ENCODE results near the gene CCDC81.

CCDC81 gene

DNA sequence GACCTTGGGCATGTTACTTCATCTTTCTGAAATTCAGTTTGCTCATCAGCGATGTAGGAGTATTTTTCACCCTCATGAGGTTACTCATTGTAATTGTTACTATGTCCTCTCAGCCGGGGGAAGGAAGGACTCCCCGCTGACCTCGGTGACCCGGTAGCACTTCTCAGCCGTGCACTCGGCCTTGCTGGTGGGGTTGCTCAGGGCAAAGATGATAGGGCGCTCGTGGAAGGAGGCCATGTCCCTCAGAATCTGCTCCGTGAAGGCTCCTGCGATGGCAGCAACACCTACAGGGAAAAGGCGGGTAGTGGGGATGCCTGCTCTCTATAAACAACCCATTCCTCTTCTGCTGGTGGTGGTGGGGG is 72.2 kb downstream of the CCDC81 start:
- Histone ChIP-seq H4K91ac (ENCODE audit: low read depth, low read length, poor library complexity) (no peak overlapping the region), H4K8ac (ENCODE audit: low read depth, low read length) (no peak overlapping the region), H3K79me1 (ENCODE audit: low read depth, low read length) (peaks cover 1% of the 10 kb centered on the region), H3K4me1 (ENCODE audit: control insufficient read depth in 2 of 2, insufficient read depth in 1 of 2, low read depth in 1 of 2, low read length in 2 of 2) (no peaks in the 10 kb centered on the region), H3K27ac (replicated peaks; ENCODE audit: low read length) (no peak overlapping the region), H3K27me3 (ENCODE audit: control insufficient read depth in 3 of 3, insufficient read depth in 3 of 3, low read depth in 1 of 3, low read length in 3 of 3) (no peaks in the 10 kb centered on the region), H2AK5ac (ENCODE audit: low read depth, low read length) (no peak overlapping the region), H2BK12ac (ENCODE audit: low read length) (no peak overlapping the region), H2BK15ac (ENCODE audit: low read length) (no peak overlapping the region), H2BK5ac (ENCODE audit: low read length) (no peak overlapping the region), H3K4ac (ENCODE audit: low read length) (no peak overlapping the region), H2AFZ (ENCODE audit: low read length) (no peak overlapping the region), H3K9ac (ENCODE audit: low read depth, low read length, poor library complexity) (no peak overlapping the region), H3K9me3 (replicated peaks in 1 of 2; ENCODE audit: control insufficient read depth in 2 of 2, insufficient read depth in 1 of 2, low read depth in 1 of 2, low read length in 2 of 2) (peaks cover 0 to 7% of the 10 kb centered on the region in 2 donors), H3K14ac (ENCODE audit: low read length) (no peak overlapping the region), H3K23ac (ENCODE audit: low read depth, low read length, poor library complexity) (no peak overlapping the region), H3K4me3 (ENCODE audit: low read length in 2 of 2) (no peak overlapping the region), H3K36me3 (replicated peaks in 1 of 2; ENCODE audit: control insufficient read depth in 2 of 2, insufficient read depth in 2 of 2, low read length in 2 of 2) (peaks cover 0 to 46% of the 10 kb centered on the region in 2 donors), H3K18ac (ENCODE audit: low read length) (no peak overlapping the region), H3K4me2 (ENCODE audit: insufficient read depth, low read length, poor library complexity, severe bottlenecking) (no peak overlapping the region), H2BK120ac (ENCODE audit: low read depth, low read length) (no peak overlapping the region)
- WGBS, 2 donors (ENCODE audit: extremely low coverage in 2 of 2, insufficient read length in 2 of 2, insufficient replicate concordance in 1 of 2) = no CpG with 5 or more reads among the region's 12 CpGs
- no peak for DNase-seq (ENCODE audit: low spot score)

DNA sequence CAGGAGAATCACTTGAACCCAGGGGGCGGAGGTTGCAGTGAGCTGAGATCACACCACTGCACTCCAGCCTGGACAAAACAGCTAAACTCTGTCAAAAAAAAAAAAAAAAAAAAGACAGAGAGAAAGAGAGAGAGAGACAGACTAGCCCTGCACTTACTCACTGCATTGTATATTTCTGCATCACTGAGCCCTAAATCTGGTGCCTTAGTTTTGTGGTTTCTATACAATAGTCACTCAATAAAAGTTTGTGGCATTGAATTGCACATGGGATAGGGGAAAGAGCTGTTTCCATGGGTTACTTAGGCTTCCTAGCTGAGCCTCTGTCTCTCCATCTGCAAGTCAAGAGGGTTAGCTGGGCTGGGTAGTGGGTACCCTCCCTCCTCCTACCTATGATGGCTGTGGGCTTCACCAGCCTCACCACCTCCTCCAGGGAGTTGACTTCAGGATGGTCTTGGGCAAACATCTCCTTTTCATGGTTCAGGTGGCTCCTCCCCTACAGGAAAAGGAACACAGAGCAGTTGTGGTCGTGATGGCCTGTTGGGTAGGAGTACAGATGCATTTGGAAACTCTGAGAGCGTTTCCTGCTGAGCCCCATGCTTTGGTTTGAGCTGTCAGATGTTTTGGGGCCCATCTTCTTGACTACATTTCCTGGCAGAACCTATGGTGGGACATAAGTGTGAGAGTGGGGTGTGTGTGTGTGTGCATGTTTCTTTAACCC is 73.2 kb downstream of the CCDC81 start:
- Histone ChIP-seq H2AK5ac (ENCODE audit: low read depth, low read length) (no peak overlapping the region), H2BK12ac (ENCODE audit: low read length) (no peak overlapping the region), H2AFZ (ENCODE audit: low read length) (no peak overlapping the region), H3K36me3 (replicated peaks in 1 of 2; ENCODE audit: control insufficient read depth in 2 of 2, insufficient read depth in 2 of 2, low read length in 2 of 2) (peaks cover 0 to 39% of the 10 kb centered on the region in 2 donors), H4K8ac (ENCODE audit: low read depth, low read length) (no peak overlapping the region), H3K4ac (ENCODE audit: low read length) (no peak overlapping the region), H3K14ac (ENCODE audit: low read length) (no peak overlapping the region), H3K4me1 (ENCODE audit: control insufficient read depth in 2 of 2, insufficient read depth in 1 of 2, low read depth in 1 of 2, low read length in 2 of 2) (no peaks in the 10 kb centered on the region), H3K23ac (ENCODE audit: low read depth, low read length, poor library complexity) (no peak overlapping the region), H4K91ac (ENCODE audit: low read depth, low read length, poor library complexity) (no peak overlapping the region), H3K4me3 (ENCODE audit: low read length in 2 of 2) (no peak overlapping the region), H2BK15ac (ENCODE audit: low read length) (no peak overlapping the region), H2BK120ac (ENCODE audit: low read depth, low read length) (no peak overlapping the region), H3K18ac (ENCODE audit: low read length) (no peak overlapping the region), H3K9me3 (replicated peaks in 1 of 2; ENCODE audit: control insufficient read depth in 2 of 2, insufficient read depth in 1 of 2, low read depth in 1 of 2, low read length in 2 of 2) (peaks cover 0 to 7% of the 10 kb centered on the region in 2 donors), H3K79me1 (ENCODE audit: low read depth, low read length) (peaks cover 1% of the 10 kb centered on the region), H2BK5ac (ENCODE audit: low read length) (no peak overlapping the region), H3K4me2 (ENCODE audit: insufficient read depth, low read length, poor library complexity, severe bottlenecking) (no peak overlapping the region), H3K27me3 (ENCODE audit: control insufficient read depth in 3 of 3, insufficient read depth in 3 of 3, low read depth in 1 of 3, low read length in 3 of 3) (no peaks in the 10 kb centered on the region), H3K9ac (ENCODE audit: low read depth, low read length, poor library complexity) (no peak overlapping the region), H3K27ac (replicated peaks; ENCODE audit: low read length) (no peak overlapping the region)
- DNase-seq (ENCODE audit: low spot score) = no peak
- no CpG with 5 or more reads among the region's 3 CpGs for WGBS, 2 donors (ENCODE audit: extremely low coverage in 2 of 2, insufficient read length in 2 of 2, insufficient replicate concordance in 1 of 2)

DNA sequence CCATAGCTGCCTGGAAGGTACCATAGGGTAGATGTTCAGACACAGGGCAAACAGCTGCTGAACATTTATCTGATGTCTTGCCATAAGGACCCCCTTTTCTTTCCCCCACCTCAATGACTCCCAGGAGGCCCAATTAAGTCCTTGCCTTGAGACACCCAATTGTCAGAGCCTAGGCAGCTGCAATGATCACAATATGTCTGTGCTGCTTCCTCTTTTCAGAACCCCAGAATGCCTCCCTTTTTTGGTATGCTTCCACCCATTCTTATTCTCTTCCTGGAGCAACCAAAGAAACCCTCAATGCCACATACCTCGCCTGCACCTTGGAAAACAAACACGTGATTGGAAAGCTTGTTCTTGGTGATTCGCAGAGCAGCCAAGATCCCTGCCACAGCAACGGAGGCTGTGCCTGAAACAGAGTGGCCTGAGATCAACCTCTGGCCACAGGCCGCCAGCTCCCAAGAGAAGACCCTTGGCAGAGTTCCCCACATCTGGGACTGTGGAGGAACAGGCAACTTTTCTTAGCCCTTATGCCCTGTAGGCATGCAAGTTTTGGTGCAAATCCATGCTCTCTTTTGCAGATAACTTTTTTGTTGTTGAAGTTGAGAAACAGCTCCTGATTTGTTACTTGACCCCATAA is 75.4 kb downstream of the CCDC81 start:
- peak overlapping the region; percentile 15 for H3K18ac ChIP-seq (ENCODE audit: low read length)
- H3K36me3 ChIP-seq (replicated peaks in 1 of 2; ENCODE audit: control insufficient read depth in 2 of 2, insufficient read depth in 2 of 2, low read length in 2 of 2) = peaks cover 0 to 30% of the 10 kb centered on the region in 2 donors
- WGBS, 2 donors (ENCODE audit: extremely low coverage in 2 of 2, insufficient read length in 2 of 2, insufficient replicate concordance in 1 of 2) = no CpG with 5 or more reads among the region's 5 CpGs

DNA sequence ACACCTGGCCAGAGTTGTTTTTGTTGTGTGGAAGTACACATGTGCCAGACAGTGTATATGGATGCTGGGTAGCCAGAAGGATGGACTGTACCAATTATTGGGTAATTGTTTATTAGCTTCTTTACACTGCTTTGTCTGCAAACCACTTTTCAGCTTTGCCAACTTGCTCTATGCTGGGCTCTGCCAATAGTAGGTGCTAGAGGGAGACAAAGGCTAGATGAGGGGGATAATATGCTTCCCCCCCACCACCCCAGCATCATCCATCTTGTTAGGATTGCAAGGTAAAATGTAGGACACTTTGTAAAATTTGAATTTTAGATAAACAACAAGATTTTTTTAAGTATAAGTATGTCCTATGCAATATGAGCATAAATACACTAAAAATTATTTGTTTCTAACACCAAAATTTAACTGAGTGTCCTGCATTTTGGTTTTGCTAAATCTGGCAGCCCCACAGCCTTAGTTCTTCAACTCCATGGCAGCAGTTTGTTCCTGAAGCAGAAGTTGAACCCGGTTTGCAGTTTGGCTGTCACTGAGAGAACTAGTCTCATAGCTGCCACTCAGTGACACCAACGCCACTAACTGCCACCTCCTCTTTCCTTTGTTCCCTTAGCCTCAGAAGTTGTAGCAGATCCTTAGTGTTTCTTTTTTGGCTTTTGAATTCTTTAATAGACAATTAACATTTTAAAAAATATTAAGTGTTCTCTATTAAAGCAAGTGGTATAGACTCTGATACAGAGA is 78.8 kb downstream of the CCDC81 start:
- peak overlapping the region; percentile 3 for H2AFZ ChIP-seq (ENCODE audit: low read length)

More for the DNA sequence above, 75.4 kb downstream of the CCDC81 start:
- Histone ChIP-seq H3K27ac (replicated peaks; ENCODE audit: low read length) (no peak overlapping the region), H3K9ac (ENCODE audit: low read depth, low read length, poor library complexity) (no peak overlapping the region), H2BK15ac (ENCODE audit: low read length) (no peak overlapping the region), H2AK5ac (ENCODE audit: low read depth, low read length) (no peak overlapping the region), H3K9me3 (replicated peaks in 1 of 2; ENCODE audit: control insufficient read depth in 2 of 2, insufficient read depth in 1 of 2, low read depth in 1 of 2, low read length in 2 of 2) (peaks cover 0 to 7% of the 10 kb centered on the region in 2 donors), H3K14ac (ENCODE audit: low read length) (no peak overlapping the region), H3K23ac (ENCODE audit: low read depth, low read length, poor library complexity) (no peak overlapping the region), H2BK120ac (ENCODE audit: low read depth, low read length) (no peak overlapping the region), H3K4me1 (ENCODE audit: control insufficient read depth in 2 of 2, insufficient read depth in 1 of 2, low read depth in 1 of 2, low read length in 2 of 2) (peaks cover 0 to 2% of the 10 kb centered on the region in 2 donors), H3K4me3 (ENCODE audit: low read length in 2 of 2) (no peak overlapping the region), H4K8ac (ENCODE audit: low read depth, low read length) (no peak overlapping the region), H2AFZ (ENCODE audit: low read length) (no peak overlapping the region), H3K4me2 (ENCODE audit: insufficient read depth, low read length, poor library complexity, severe bottlenecking) (no peak overlapping the region), H4K91ac (ENCODE audit: low read depth, low read length, poor library complexity) (no peak overlapping the region), H3K79me1 (ENCODE audit: low read depth, low read length) (no peaks in the 10 kb centered on the region), H2BK5ac (ENCODE audit: low read length) (no peak overlapping the region), H3K4ac (ENCODE audit: low read length) (no peak overlapping the region), H2BK12ac (ENCODE audit: low read length) (no peak overlapping the region), H3K27me3 (ENCODE audit: control insufficient read depth in 3 of 3, insufficient read depth in 3 of 3, low read depth in 1 of 3, low read length in 3 of 3) (no peaks in the 10 kb centered on the region)
- DNase-seq (ENCODE audit: low spot score) = no peak

More for the DNA sequence above, 78.8 kb downstream of the CCDC81 start:
- H3K9me3 ChIP-seq (replicated peaks in 1 of 2; ENCODE audit: control insufficient read depth in 2 of 2, insufficient read depth in 1 of 2, low read depth in 1 of 2, low read length in 2 of 2) = peaks cover 0 to 7% of the 10 kb centered on the region in 2 donors
- H2AK5ac ChIP-seq (ENCODE audit: low read depth, low read length) = no peak overlapping the region
- no peak overlapping the region for H3K4ac ChIP-seq (ENCODE audit: low read length)
- H4K91ac ChIP-seq (ENCODE audit: low read depth, low read length, poor library complexity) = no peak overlapping the region
- no peak overlapping the region for H3K18ac ChIP-seq (ENCODE audit: low read length)
- no peak overlapping the region for H3K9ac ChIP-seq (ENCODE audit: low read depth, low read length, poor library complexity)
- H3K14ac ChIP-seq (ENCODE audit: low read length) = no peak overlapping the region
- no peak overlapping the region for H4K8ac ChIP-seq (ENCODE audit: low read depth, low read length)
- DNase-seq (ENCODE audit: low spot score) = no peak
- H3K23ac ChIP-seq (ENCODE audit: low read depth, low read length, poor library complexity) = no peak overlapping the region
- no peak overlapping the region for H3K27ac ChIP-seq (replicated peaks; ENCODE audit: low read length)
- no peak overlapping the region for H2BK120ac ChIP-seq (ENCODE audit: low read depth, low read length)
- no peak overlapping the region for H3K4me2 ChIP-seq (ENCODE audit: insufficient read depth, low read length, poor library complexity, severe bottlenecking)
- no peak overlapping the region for H2BK5ac ChIP-seq (ENCODE audit: low read length)
- H3K36me3 ChIP-seq (replicated peaks in 1 of 2; ENCODE audit: control insufficient read depth in 2 of 2, insufficient read depth in 2 of 2, low read length in 2 of 2) = peaks cover 0 to 12% of the 10 kb centered on the region in 2 donors
- no peaks in the 10 kb centered on the region for H3K27me3 ChIP-seq (ENCODE audit: control insufficient read depth in 3 of 3, insufficient read depth in 3 of 3, low read depth in 1 of 3, low read length in 3 of 3)
- H2BK15ac ChIP-seq (ENCODE audit: low read length) = no peak overlapping the region
- no CpG with 5 or more reads among the region's 2 CpGs for WGBS, 2 donors (ENCODE audit: extremely low coverage in 2 of 2, insufficient read length in 2 of 2, insufficient replicate concordance in 1 of 2)
- peaks cover 6 to 9% of the 10 kb centered on the region in 2 donors for H3K4me1 ChIP-seq (ENCODE audit: control insufficient read depth in 2 of 2, insufficient read depth in 1 of 2, low read depth in 1 of 2, low read length in 2 of 2)
- H2BK12ac ChIP-seq (ENCODE audit: low read length) = no peak overlapping the region
- no peaks in the 10 kb centered on the region for H3K79me1 ChIP-seq (ENCODE audit: low read depth, low read length)
- H3K4me3 ChIP-seq (ENCODE audit: low read length in 2 of 2) = no peak overlapping the region
